B cell (primary cell): ENCODE data around the gene C19orf85. TPM values are rescaled to one million over a fixed set of nuclear protein-coding genes. Genes with fewer than 3 reads are reported as not detected.
A peak's percentile ranks its signal among the peaks of the same experiment; 100 is the strongest.

Experiments
- ATAC-seq: fragments of 200-7000 bp; cut with Tn5 transposase; one replicate; pipeline ENCODE4 v1.10.0; 2021; ENCODE audit warnings: low read depth, mild to moderate bottlenecking, moderate number of reproducible peaks, moderate library complexity
- CTCF ChIA-PET: fragments of 350-600 bp; sonication (Branson Sonifier 250); formaldehyde crosslinking; loops from one replicate; lab custom pipeline; 2021; ENCODE audit warnings: antibody characterized with exemption, inconsistent platforms; lab: Charles Lee
- POLR2A ChIA-PET: fragments of 350-600 bp; sonication (Branson Sonifier 250); formaldehyde crosslinking; loops from one replicate; lab custom pipeline; 2021; ENCODE audit warnings: antibody characterized with exemption; lab: Charles Lee
- DNase-seq: peaks from one replicate; pipeline ENCODE4 v3.0.0; 2013
- H2AFZ ChIP-seq: 2 replicates; pipeline ENCODE4 v1.6.1; 2012; ENCODE audit warnings: mild to moderate bottlenecking, low read depth, low read length; ENCODE audit not compliant: insufficient read depth, poor library complexity, severe bottlenecking
- H3K27ac ChIP-seq, 2 donors: 1 replicate in 1 of 2; 2 replicates in 1 of 2; pipeline ENCODE4 v1.5.1; 2012 to 2013; ENCODE audit warnings: low read length in 2 of 2, mild to moderate bottlenecking in 2 of 2, moderate library complexity in 1 of 2
- H3K27me3 ChIP-seq, 4 experiments: fragments of 200-600 bp in 1 of 4; sonication (generic) in 1 of 4; replicated peaks in 1 of 4; 1 replicate in 2 of 4; 2 replicates in 2 of 4; pipeline versions ENCODE4 v1.6.1 to v1.7.0; 2013 to 2016; ENCODE audit warnings: low read length in 3 of 4, mild to moderate bottlenecking in 2 of 4, mixed read lengths in 1 of 4, moderate library complexity in 1 of 4; ENCODE audit not compliant: insufficient read depth in 4 of 4, control insufficient read depth in 3 of 4; ENCODE audit errors: control extremely low read depth in 1 of 4
- H3K36me3 ChIP-seq, 2 experiments: replicated peaks in 1 of 2; 1 replicate in 1 of 2; 2 replicates in 1 of 2; pipeline versions ENCODE4 v1.6.1 to v1.7.1; 2013; ENCODE audit warnings: low read length in 1 of 2; ENCODE audit not compliant: insufficient read depth in 2 of 2, control insufficient read depth in 1 of 2; ENCODE audit errors: control extremely low read depth in 1 of 2, extremely low read depth in 1 of 2
- H3K4me1 ChIP-seq, 2 donors: fragments of 200-600 bp in 1 of 2; sonication (generic) in 1 of 2; 1 replicate in 1 of 2; 2 replicates in 1 of 2; pipeline versions ENCODE4 v1.5.1 to v1.6.1; 2013 to 2017; ENCODE audit warnings: low read length in 2 of 2; ENCODE audit not compliant: control insufficient read depth in 2 of 2, insufficient read depth in 2 of 2
- H3K4me2 ChIP-seq: replicated peaks from 2 replicates; pipeline ENCODE3; 2012; ENCODE audit warnings: mild to moderate bottlenecking, low read depth, low read length; ENCODE audit not compliant: poor library complexity, severe bottlenecking
- H3K4me3 ChIP-seq, 5 experiments: fragments of 200-600 bp in 1 of 5; sonication (generic) in 1 of 5; 1 replicate in 3 of 5; 2 replicates in 2 of 5; pipeline versions ENCODE4 v1.5.1 to v1.7.0; 2011 to 2016; ENCODE audit warnings: low read length in 4 of 5, mild to moderate bottlenecking in 4 of 5, low read depth in 2 of 5, control low read depth in 1 of 5, moderate library complexity in 1 of 5; ENCODE audit not compliant: insufficient read depth in 1 of 5; ENCODE audit errors: control extremely low read depth in 1 of 5, extremely low read depth in 1 of 5
- H3K79me2 ChIP-seq: fragments of 200-600 bp; sonication (generic); one replicate; pipeline ENCODE4 v1.6.0; 2016; ENCODE audit warnings: low read length; ENCODE audit not compliant: control insufficient read depth, insufficient read depth
- H3K9ac ChIP-seq: fragments of 200-600 bp; sonication (generic); 2 replicates; pipeline ENCODE4 v1.6.1; 2017; ENCODE audit warnings: mild to moderate bottlenecking, low read length, moderate library complexity
- H3K9me3 ChIP-seq, 3 donors: one replicate each; pipeline versions ENCODE4 v1.6.1 to v1.7.1; 2013; ENCODE audit warnings: low read length in 2 of 3; ENCODE audit not compliant: control insufficient read depth in 2 of 3, insufficient read depth in 1 of 3; ENCODE audit errors: control extremely low read depth in 1 of 3
- H4K20me1 ChIP-seq: 2 replicates; pipeline ENCODE4 v1.6.0; 2012; ENCODE audit warnings: mild to moderate bottlenecking, low read length; ENCODE audit not compliant: insufficient read depth, control insufficient read depth, poor library complexity, severe bottlenecking
- H3K27ac Mint-ChIP-seq: one replicate; pipeline ENCODE4 v1.8.0; 2021; ENCODE audit warnings: mixed read lengths
- H3K27me3 Mint-ChIP-seq: one replicate; pipeline ENCODE4 v1.8.0; 2021; ENCODE audit warnings: mixed read lengths
- H3K4me1 Mint-ChIP-seq: one replicate; pipeline ENCODE4 v1.8.0; 2021; ENCODE audit warnings: mixed read lengths
- H3K4me3 Mint-ChIP-seq: one replicate; pipeline ENCODE4 v1.8.0; 2021; ENCODE audit warnings: mixed read lengths
- H3K9me3 Mint-ChIP-seq: one replicate; pipeline ENCODE4 v1.8.0; 2022; ENCODE audit warnings: mixed read lengths; ENCODE audit not compliant: insufficient read depth
- CTCF ChIP-seq: fragments of 200-600 bp; IDR thresholded peaks from one replicate; pipeline ENCODE4 v1.8.0; 2022; ENCODE audit warnings: antibody characterized with exemption, mild to moderate bottlenecking
- EZH2 ChIP-seq: IDR thresholded peaks from 2 replicates; pipeline ENCODE4 v1.6.1; 2012; ENCODE audit warnings: borderline replicate concordance, low read depth, mild to moderate bottlenecking, moderate library complexity, low read length; ENCODE audit not compliant: insufficient read depth, poor library complexity, severe bottlenecking
- WGBS: methylation state at CpG from one replicate; pipeline ENCODE4 v1.1.5; 2013; ENCODE audit warnings: missing lambda C conversion rate; ENCODE audit not compliant: insufficient coverage; 5-methylcytosine and 5-hydroxymethylcytosine counted together
- intact Hi-C: fragments of 100-400 bp; cut with micrococcal nuclease; formaldehyde crosslinking; loops from one replicate; pipeline ENCODE4 v1.10.0; 2022
- polyA plus RNA-seq: library from polyadenylated mRNA; depleted of rRNA; stranded (reverse); fragments of >200 nt; gene quantifications from 2 replicates; pipeline ENCODE4 v1.2.3, GENCODE V29; 2012
- total RNA-seq, 2 donors: library from RNA; stranded (reverse); fragments of 120-200 nt in 1 of 2; gene quantifications; 1 replicate in 1 of 2; 2 replicates in 1 of 2; pipeline versions ENCODE4 v1.2.3 to v1.2.4, GENCODE V29; 2013 to 2022

Gene C19orf85
- total and polyA plus RNA-seq, 2 donors (not counting 1 experiment from before 2014, with no cell fraction given): not detected

GRCh38 chr19:55476100-55476775, 11.7 kb upstream of the C19orf85 start, which contains the start of gene ZNF628:
Gene ZNF628, plus strand, starts transcription at chr19:55476617. Its CDS starts 3,294 bp downstream, at chr19:55479911.
- peaks cover 34% of the 10 kb centered on the region for H3K4me1 Mint-ChIP-seq
- Histone ChIP-seq H2AFZ (peak within 1 kb of the TSS; percentile 89), H3K36me3 (no peaks in the 10 kb centered on the region), H3K4me3 (peak within 1 kb of the TSS; percentile 63 to 97 (median 77)), H4K20me1 (peaks cover 20% of the 10 kb centered on the region), H3K4me1 (peaks cover 15 to 21% of the 10 kb centered on the region in 2 donors), H3K27ac (peak within 1 kb of the TSS; percentile 69 to 92), H3K9ac (peak within 1 kb of the TSS; percentile 78), H3K79me2 (peaks cover 34% of the 10 kb centered on the region), H3K9me3 (no peaks in the 10 kb centered on the region), H3K4me2 (peak within 1 kb of the TSS; percentile 98), H3K27me3 (no peaks in the 10 kb centered on the region)
- intact Hi-C loops: loop anchor here (1.0 to 2.0 kb wide), 7 partner anchors 15 to 217 kb away; partner anchors contain the start of genes FIZ1, ISOC2, KMT5C and PPP6R1
- 4% methylated on average over 53 of the region's 61 CpGs for WGBS
- H3K27me3 Mint-ChIP-seq: no peaks in the 10 kb centered on the region
- ChIA-PET POLR2A (interaction anchor here (0.5 to 2.2 kb wide), 27 partner anchors 8 to 1027 kb away, joined by 3 to 30 read pairs (median 4); partner anchors contain the start of genes FIZ1, ISOC2, LENG8 and NAT14), CTCF (interaction anchor here (0.7 to 5.1 kb wide), 11 partner anchors 9 to 1597 kb away, joined by 3 to 45 read pairs (median 5); partner anchors contain the start of genes ISOC2, SSC5D and ZNF784)
- peak within 1 kb of the TSS; percentile 97 for H3K27ac Mint-ChIP-seq
- ATAC-seq: peak; percentile 90
- peak; percentile 99 for DNase-seq
- peak within 1 kb of the TSS; percentile 95 for H3K4me3 Mint-ChIP-seq
- no peaks in the 10 kb centered on the region for H3K9me3 Mint-ChIP-seq
- no peak for TF ChIP-seq CTCF
- TF ChIP-seq EZH2: no peak
